ENCODE measurements around the gene ARFRP1.

The ARFRP1 gene

GRCh38 chr20:63707558-63708300, at the start of gene ARFRP1, which contains the start of gene ZGPAT:
TSS of gene ARFRP1 (minus strand) at chr20:63707976. CDS start at chr20:63707091, 885 bp downstream.
TSS of gene ZGPAT (plus strand) at chr20:63708039. CDS start at chr20:63708581, 542 bp downstream.
- peak; percentile 88 for DNase-seq (ENCODE audit: low read depth, low spot score)

GRCh38 chr20:63756648-63756991, 48.8 kb upstream of the ARFRP1 start:
- DNase-seq (ENCODE audit: low read depth, low spot score): no peak

GRCh38 chr20:63755933-63756647, 48.3 kb upstream of the ARFRP1 start:
- DNase-seq (ENCODE audit: low read depth, low spot score): no peak

GRCh38 chr20:63754008-63754407, 46.2 kb upstream of the ARFRP1 start:
- peak; percentile 34 for DNase-seq (ENCODE audit: low read depth, low spot score)

GRCh38 chr20:63753381-63753780, 45.6 kb upstream of the ARFRP1 start:
- no peak for DNase-seq (ENCODE audit: low read depth, low spot score)

GRCh38 chr20:63752411-63753101, 44.8 kb upstream of the ARFRP1 start:
- no peak for DNase-seq (ENCODE audit: low read depth, low spot score)

- DNase-seq (ENCODE audit: low read depth, low spot score): no peak
These were observed 43.9 kb upstream of the ARFRP1 start for GRCh38 chr20:63751471-63752271.

GRCh38 chr20:63750807-63751470, 43.2 kb upstream of the ARFRP1 start:
- DNase-seq (ENCODE audit: low read depth, low spot score): peak; percentile 55

- DNase-seq (ENCODE audit: low read depth, low spot score): no peak
These were observed 42.1 kb upstream of the ARFRP1 start for GRCh38 chr20:63749597-63750508.

- DNase-seq (ENCODE audit: low read depth, low spot score): no peak
These were observed 41.1 kb upstream of the ARFRP1 start for GRCh38 chr20:63748934-63749270.

- no peak for DNase-seq (ENCODE audit: low read depth, low spot score)
These were observed 40.5 kb upstream of the ARFRP1 start for GRCh38 chr20:63748070-63748933.

GRCh38 chr20:63747622-63748069, 39.9 kb upstream of the ARFRP1 start:
- no peak for DNase-seq (ENCODE audit: low read depth, low spot score)

GRCh38 chr20:63746751-63747315, 39.1 kb upstream of the ARFRP1 start:
- DNase-seq (ENCODE audit: low read depth, low spot score): no peak

- DNase-seq (ENCODE audit: low read depth, low spot score): no peak
These were observed 38.4 kb upstream of the ARFRP1 start for GRCh38 chr20:63745961-63746731.

GRCh38 chr20:63745424-63745805, 37.6 kb upstream of the ARFRP1 start:
- no peak for DNase-seq (ENCODE audit: low read depth, low spot score)

- no peak for DNase-seq (ENCODE audit: low read depth, low spot score)
These were observed 37.0 kb upstream of the ARFRP1 start for GRCh38 chr20:63744574-63745423.

GRCh38 chr20:63744158-63744557, 36.4 kb upstream of the ARFRP1 start:
- DNase-seq (ENCODE audit: low read depth, low spot score): no peak
